NCI-H748 treated with DMSO at 0.1 percent for 48 hours (cell line): ENCODE data around the gene GPATCH2L.
A peak's percentile ranks its signal among the peaks of the same experiment; 100 is the strongest.

Experiments used
- DNase-seq: peaks from one replicate; lab custom pipeline; 2025; lab: John Stamatoyannopoulos, UW

Gene GPATCH2L

DNA sequence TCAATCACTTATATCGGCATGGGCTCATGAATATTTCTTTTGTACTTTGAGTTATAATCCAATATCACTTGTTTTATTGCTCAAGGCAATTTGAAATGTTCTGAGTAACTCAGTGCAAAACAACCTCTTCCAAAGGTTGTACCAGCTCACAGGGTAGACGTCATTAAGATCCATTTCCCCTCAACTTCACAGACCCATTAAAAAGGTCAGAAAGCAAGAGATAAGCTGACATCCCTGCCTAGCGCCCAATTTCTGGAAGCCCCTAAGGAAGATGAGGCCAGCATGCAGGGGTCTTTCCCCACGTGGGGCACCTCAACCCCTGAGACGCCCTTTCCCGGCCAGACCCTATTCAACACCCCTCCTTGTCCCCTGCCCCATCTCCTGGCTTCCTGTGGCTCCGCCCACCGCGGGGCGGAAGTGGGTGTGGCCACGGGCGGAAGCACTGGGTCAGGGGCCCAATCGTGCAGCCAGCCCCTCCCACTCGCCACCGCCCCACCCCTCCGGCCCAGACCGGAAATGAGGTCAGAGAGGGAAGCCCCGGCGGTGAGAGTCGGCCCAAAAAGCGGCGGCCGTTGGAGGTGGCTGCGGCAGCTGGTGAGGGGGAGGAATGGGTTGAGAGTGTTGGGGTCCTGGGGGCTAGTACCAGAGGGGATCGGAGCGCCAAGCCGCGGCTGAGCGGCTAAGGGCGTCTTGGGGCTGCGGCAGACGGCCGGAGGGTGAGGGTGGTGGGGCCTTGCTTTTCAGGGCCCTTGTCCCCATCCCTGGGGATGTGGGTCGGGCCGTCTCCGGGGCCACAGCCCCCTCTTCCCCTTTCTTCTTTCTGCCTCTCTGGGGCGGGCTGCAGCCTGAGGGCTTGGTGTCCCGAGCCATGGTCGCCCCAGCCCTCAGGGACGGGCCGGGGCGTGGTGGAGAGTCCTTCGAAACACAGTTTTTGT is at the start of gene GPATCH2L:
GPATCH2L (plus strand) TSS at position 525 of the 935 bp plus-strand sequence. CDS start 2,442 bp downstream, outside the sequence.
- DNase-seq = peak; percentile 81

DNA sequence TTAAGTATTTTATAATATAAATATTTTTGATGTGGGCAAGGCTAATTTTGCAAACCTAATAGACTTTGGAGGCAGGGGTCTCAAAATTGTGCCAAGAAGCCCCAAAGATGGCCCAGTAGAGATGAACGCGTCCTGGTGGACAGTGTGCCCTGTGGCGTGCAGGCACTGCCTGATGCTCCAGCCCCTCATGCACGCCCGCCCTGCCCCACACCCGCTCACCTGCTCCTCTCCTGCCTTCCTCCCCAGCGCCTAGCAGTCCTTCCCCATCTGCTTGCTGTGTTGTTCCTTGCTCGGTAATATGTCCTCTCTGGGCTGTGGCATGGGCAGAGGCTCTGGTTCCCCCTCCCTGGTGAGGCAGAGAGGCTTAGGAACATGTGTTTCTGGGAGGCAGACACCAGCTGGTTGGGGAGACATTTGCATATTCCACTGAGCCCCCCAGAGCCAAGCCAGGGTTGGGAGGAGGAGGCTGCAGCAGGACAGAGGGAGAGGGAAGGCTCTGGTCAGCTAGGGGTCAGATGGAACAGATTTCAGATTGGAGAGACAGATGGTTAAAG is 46.8 kb upstream of the GPATCH2L start:
- DNase-seq = no peak

DNA sequence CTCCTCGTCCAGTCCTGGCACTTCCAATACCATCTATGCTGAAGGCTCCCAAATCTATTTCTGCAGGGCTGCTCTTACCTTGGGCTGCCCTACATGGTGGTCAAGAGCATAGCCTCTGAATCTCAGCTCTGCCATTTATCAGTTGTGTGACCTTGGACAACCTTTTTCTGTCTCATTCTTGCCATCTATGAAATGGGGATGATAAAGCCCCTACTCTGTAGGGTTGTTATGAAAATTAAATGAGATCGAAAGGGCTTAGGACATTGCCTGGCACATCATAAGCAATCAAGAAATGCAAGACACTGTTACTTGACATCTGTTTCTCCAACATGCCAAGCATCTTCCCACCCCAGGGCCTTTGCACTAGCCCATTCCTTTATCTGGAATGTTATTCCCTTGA is 45.5 kb upstream of the GPATCH2L start:
- no peak for DNase-seq

DNA sequence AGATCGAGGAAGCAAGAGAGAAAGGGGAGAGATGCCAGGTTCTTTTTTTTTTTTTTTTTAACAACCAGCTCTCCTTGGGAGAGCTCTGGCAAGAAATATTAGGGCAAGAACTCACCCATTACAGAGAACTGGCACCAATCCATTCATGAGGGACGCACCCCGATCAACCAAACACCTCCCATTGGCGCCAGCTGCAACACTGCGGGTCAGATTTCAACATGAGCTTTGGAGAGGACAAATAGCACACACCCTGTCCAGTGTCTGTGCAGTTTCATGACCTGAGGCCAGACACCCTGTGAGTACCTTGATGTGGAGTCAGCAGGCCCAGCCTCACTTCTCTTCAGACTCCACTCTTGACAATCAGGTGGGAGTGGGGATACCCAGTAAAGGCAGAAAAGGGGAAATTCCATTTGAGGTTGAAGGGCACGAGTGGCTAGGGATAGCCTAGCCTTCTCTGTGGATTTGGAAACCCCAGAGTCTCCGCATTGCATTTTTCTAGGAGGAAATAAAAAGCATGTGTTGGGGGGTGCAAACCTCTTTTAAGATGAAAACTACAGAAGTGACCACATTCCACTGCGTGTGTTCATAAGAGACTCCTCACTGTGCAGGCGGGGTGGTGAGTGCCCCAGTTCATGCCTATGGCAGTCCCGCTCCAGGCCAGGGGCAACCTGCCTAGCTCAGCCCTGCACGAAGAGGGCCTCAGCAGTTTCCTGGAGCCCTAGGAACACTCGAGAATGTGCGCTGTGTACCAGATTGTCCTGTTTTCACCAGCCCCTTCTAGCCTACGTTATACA is 42.4 kb upstream of the GPATCH2L start:
- peak; percentile 35 for DNase-seq

DNA sequence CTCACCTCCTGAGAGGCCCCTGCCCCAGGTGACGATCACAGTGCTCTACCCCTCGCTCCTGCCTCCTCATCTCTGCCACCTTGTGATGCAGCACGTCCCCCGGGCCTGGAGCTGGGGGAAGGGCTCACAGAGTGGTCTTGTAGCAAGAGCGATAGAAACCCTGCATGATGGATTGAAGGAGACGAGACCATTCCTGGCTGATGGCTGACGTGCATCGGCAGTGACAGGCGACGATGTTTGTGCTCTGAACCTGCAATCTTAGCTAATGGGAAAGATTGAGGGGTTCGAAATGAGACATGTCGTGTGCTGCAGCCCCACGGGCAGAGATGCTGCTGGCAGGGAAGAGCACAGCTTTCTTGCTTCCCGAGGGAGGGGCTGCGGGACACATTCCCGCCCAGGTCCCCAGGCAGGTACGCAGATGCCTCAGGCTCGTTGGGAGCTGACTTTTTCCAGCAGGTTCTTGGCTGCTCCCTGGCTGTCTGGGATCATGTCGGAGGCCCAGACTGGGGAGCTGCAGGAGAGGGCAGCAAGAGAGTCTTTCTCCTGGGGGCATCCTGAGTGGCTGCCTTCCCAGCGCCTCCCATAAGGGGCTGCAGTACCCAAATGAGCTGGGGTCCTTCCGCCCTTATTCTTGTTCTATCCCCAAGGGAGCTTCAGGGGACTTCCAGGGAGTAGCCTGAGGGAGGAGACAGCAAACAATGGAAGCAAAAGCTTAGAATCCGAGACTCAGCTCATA is 38.7 kb upstream of the GPATCH2L start:
- no peak for DNase-seq

DNA sequence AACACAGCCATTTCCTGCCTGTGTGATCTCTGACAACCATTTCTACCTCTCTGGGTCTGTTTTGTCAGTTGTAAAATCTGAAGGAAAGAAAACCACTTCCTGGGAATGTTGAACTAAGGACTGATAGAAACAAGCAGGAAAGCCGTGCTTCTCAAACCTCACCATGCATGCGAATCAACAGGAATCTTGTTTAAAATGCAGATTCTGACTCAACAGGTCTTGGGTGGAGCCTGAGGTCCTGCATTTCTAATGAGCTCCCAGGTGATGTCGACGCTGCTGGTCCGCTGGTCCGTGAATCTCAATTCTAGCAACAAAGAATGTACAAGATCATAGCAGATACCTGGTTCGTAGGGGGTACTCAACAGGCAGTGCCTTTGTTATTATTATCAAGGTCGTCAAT is 38.0 kb upstream of the GPATCH2L start:
- no peak for DNase-seq

DNA sequence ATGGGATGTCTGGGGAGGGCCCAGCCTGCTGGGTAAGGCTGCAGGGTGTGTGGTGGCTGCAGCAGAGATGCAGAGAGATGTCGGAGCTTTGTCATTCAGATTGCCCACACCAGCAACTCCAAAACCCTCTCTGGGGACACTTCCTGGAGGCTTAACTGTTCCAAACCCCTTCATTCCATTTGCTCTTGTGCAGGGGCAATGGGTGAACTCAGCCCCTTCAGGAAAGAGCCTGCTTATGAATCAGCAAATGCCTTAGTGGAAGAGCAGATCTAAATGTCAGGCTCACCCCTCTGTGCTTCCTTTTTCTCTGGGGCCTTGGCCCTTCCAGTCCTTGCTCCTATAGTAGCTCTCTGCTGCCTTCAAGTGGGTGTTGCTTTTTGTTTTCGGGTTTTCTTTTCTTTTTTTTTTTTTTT is 36.7 kb upstream of the GPATCH2L start:
- no peak for DNase-seq

DNA sequence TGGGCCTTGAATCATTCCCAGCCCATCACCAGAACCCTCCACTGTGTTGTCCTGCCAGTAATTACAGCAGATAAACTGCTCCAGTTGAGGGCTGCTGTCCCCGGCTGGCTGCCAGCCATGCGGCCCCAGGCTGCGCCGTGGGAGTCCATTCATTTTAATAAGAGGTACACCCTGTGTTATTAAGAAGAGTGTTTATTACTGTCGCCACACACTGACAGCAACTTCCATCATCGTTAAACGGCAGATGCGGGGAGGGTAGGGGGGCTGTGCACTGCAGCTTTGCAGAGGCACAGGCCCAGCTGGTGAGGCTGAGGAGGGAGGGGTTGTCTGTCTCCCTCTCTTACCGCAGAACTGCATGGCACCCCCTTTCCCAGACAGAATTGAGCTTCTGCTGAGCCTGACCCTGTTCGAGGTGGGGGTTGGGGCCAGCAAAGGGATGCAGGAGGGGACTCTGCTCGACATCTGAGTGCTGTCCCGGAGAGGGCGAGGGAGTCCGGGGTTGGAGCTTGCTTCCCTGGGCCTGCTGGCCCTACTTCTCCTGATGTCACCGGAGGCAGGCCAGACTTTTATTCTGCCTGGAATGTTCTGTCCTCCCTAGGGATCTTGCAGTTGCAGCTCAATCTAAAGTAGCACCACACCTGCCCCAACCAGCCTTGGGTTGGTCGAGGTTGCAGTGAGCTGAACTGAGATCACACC is 33.8 kb upstream of the GPATCH2L start:
- DNase-seq = peak; percentile 94

DNA sequence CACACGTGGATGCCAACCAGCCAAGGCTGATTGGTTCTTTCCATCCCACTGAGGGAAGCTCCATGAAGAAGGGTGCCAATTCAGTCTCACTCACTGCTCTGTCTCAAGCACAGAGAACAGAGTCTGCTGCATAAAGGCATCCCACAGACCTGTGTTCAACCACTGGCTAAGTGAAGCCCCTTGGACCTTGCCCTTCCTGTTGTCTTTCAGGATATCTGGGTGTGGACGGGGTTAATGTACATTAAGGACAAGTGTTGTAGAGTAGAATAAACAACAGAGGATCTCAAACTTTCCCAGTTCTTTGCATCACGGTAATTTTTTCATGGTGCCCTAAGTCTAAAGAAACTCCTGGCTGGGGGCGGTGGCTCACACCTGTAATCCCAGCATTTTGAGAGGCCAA is 33.1 kb upstream of the GPATCH2L start:
- DNase-seq = no peak

DNA sequence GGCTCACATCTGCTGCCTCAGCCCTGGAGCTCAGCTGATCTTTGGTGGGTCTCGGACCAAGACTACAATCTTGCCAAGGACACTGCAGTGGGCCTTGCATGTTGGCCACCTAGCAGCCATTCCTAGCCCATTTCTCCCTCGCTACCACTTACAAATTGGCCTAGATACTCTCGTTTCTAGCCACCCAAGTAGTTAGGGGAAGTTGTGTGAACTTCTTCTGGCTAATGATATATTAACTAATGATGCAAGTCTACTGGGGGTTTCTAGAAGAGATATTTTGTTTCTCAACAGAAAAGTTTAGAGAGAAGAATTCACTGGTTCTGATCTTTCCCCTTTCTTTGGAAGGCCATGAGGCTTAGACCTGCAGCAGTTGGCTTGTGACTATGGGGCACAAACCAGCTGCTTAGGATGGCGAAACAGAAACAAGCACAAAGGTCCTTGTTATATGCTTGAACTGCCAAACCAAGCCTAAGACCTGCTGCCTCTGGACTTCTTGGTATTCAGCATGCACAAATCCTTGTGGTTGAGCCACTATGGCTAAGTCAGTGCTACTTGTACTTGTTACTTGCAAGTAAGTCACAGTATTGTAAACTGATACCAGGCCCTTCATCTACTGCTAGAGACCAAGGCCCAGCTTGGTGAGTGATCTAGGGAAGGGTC is 30.5 kb upstream of the GPATCH2L start:
- DNase-seq = no peak

DNA sequence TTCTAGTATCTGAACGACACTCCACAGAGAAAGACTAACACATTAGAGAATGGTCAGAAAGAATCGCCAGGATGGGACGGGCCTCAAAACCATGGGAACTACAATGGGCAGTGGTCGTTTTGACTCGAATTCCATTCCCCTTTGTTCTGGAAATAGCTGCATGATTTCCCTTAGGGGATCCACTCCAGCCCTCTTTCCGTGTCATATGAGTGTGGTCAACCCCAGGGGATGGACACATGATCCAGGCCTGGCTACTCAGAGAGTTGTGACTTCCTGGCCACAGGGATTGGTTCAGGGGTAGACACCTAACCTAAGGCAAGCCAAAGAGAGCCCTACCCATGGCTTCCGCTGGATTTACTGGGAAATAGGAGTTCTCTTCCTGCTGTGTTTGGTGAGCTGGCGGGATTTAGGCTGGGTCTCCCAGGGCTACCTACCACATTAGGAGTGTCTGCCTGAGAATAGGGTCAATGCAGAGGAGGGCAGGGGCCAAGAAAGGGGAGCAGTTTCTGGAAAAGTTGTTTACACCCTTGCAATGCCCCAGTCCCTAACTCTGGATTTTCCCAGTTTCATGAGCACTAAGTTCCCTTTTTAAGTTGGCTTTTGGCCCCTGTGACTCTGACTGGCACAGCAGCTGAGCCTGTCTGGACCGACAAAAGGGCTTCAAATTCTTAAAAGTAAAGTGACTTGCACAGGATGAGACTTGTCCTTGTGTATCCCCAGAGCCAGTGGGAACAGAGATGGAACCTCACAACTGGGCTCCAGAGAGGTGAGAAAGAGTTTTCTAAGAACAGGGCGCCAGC is 28.1 kb upstream of the GPATCH2L start:
- no peak for DNase-seq

DNA sequence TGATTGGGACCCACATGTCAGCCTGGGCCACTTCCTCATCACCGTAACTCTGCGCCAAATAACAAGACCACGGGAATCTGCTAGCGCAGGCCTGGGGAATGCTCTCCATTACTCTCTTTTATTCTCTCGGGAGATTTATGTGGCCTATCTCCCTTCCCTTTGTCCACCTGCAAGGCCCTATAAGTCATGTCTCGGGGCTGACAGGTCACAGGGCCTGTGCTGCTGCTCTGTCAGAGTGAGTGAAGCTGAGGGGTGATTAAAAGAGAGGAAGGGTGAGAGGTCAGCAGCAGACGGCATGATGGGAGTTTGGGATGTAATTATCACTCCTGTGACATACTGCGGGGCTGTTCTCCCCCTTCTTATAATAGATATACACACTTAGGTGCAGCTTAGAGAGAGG is 26.2 kb upstream of the GPATCH2L start:
- DNase-seq = no peak

DNA sequence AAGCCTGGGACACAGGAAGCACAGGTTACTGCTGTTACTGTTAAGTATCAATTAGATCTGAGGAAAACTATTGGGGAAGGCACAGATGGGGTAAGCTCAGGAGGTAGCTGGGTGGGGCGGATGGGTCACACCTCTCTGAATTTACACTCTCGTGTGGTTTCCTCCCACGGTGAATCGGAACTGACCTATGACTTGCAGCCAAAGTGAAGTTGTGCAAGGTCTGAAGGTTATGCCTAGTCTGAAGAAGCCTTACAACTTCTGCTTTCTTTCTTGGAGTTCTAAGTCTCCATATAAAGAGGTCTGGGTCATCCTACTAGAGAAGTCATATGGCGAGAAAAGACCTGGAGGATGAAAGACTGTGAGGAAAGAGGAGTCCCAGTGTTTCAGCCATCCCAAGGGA is 25.6 kb upstream of the GPATCH2L start:
- no peak for DNase-seq

DNA sequence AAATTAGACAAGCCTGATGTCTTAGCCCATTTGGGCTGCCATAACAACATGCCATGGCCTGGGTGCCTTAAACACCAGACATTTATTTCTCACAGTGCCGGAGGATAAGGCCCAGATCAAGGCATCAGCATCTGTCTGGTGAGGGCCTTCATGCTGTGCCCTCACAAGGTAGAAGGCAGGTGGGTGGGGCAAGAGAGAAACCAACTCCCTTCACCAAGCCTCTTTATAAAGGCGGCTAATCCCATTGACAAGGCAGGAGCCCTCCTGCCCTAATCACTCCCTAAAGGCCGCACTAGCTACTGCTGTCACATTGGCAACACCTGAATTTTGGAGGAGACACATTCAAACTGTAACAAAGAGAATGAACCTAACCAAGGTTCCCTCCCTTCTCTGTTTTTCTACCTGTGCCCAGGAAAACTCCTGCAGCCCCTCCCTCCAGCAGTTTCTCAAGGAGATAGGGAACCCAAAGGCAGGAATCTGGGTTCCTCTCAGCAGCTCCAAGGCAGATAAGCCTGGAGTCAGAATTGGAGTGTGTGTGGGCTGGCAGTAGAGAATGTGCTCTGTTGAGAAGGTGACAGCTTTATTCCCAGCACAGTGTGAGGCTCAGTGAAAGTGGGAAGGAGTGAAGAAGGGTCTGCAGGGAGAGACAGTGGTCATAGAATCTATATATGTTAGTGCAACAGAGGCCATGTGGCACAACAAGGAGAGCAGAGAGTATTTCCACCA is 21.7 kb upstream of the GPATCH2L start:
- no peak for DNase-seq

DNA sequence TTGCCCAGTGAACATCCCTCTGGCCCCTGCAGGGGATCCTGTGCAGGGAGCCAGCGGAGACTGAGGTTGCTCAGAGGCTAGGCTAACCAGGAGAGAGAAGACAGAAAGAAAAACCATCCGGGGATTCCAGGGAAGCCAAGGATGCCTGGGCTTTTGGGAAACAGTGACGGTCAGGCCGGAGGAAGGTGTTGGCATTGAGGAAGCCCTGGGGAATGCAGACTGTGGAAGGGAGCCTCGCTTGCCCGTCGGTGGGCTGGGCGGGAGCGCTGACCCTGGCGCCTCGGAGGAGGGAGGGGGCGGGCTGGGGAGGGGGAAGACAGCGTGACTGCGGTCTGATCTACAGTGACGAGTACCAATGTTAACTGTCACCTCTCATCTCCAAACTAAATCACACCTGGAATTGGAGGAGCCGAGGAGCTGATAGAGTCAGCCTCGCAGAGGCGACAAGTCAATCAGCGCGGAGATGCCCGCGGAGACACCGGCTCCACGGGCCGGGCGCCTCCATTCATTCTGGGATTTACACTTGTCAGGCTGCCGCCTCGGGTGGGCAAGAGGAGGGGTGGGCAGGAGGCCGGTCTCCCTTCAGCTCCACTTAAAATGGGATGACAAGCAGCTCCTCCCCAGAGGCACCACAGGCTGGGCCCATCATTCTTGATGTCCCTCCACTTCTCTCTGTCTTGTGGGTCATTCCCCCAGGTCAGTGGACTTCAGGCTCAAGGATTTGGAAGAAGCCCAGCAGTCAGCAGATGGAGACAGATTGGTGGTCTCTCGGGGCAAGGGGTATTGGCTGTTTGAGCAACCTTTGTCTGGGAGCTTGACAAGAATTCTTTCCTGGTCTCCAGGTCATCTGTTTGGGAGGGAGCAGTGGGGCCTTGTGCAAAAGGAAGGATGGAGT is 20.4 kb upstream of the GPATCH2L start:
- DNase-seq = no peak

DNA sequence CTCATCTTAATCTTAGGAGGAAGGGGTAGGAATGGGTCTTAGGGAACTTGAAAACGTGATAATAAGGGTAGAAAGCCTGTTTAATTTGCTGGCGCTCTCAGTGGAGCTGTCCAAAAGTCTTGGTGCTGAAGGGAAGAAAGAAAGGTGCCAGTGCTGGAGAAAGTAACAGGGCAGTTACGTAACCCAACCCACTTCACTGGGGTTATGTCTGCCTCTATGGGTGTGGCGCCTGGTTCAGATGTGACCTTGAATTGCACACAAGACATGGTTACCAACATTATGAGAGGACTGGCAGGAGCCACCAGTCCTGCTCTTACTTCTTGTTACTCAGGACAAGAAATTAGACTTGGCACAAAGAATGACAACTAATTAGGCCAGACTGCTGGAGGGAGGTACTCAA is 18.6 kb upstream of the GPATCH2L start:
- no peak for DNase-seq

DNA sequence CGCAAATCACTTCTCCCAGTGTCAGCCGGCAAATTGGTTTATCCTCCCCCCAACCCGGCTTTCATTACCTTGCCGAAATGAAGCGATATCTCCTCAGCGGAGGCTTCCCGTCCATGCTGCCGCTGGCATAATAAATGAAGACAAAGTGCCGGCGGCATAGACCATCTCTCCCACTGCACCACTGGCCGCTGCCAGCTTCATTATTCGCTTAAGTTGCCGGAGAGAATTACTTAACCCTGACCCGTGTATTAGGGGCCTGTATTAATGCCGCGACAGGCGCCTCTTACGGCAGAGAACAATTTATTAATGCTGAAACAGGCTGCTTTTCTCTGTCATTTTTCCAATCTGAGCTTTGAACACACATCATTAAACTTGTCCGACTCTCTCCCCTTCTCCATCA is 17.5 kb upstream of the GPATCH2L start:
- no peak for DNase-seq

DNA sequence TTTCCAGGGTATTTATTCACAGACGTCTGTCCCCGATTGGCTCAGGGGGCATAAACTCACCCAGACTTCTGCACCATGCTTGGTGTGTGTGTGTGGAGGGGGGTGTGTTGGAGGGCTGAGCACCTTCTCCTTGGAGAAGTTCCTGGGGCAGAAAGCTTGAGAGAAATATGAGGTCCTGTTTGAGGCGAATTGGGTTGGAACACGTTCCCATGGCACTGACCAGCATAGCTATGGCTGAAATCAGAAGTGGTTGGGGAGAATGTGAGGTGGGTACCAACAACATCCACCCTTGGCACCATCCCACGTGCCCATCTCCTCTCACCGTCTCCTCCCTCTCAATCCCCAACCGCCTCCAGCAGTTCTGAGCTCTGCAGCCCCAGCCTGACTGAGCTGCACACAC is 16.0 kb upstream of the GPATCH2L start:
- no peak for DNase-seq
